WTC11 (cell line): Measurements from ENCODE around the gene LAMA4. TPM values are rescaled to one million over a fixed set of nuclear protein-coding genes. Genes with fewer than 3 reads are reported as not detected.

Experiments
- ATAC-seq: fragments of 200-7000 bp; cut with Tn5 transposase; 2 replicates; pipeline ENCODE4 v1.10.0; 2021; ENCODE audit warnings: mild to moderate bottlenecking, moderate library complexity
- CTCF ChIA-PET: fragments of 300-600 bp; sonication (Branson Sonifier 250); formaldehyde crosslinking; loops from one replicate; lab custom pipeline; 2021; ENCODE audit warnings: antibody characterized with exemption; lab: Charles Lee
- POLR2A ChIA-PET: fragments of 350-600 bp; sonication (Branson Sonifier 250); formaldehyde crosslinking; loops from one replicate; lab custom pipeline; 2021; ENCODE audit warnings: antibody characterized with exemption; lab: Charles Lee
- DNase-seq: peaks from one replicate; pipeline ENCODE4 v3.0.0; 2021; ENCODE audit warnings: low spot score
- H3K27ac Mint-ChIP-seq: 2 replicates; pipeline ENCODE4 v1.8.0; 2021; ENCODE audit warnings: mixed read lengths
- H3K27me3 Mint-ChIP-seq: 2 replicates; pipeline ENCODE4 v1.8.0; 2021; ENCODE audit warnings: low read depth, mild to moderate bottlenecking, moderate library complexity, mixed read lengths
- H3K36me3 Mint-ChIP-seq: 2 replicates; pipeline ENCODE4 v1.8.0; 2021; ENCODE audit warnings: mixed read lengths
- H3K4me1 Mint-ChIP-seq: 2 replicates; pipeline ENCODE4 v1.8.0; 2022; ENCODE audit warnings: mixed read lengths
- H3K4me3 Mint-ChIP-seq: 2 replicates; pipeline ENCODE4 v1.8.0; 2021; ENCODE audit warnings: mild to moderate bottlenecking, moderate library complexity, mixed read lengths
- H3K9me3 Mint-ChIP-seq: 2 replicates; pipeline ENCODE4 v1.8.0; 2021; ENCODE audit warnings: mixed read lengths
- CDX4 ChIP-seq: fragments of 250-450 bp; sonication (Bioruptor Pico); IDR thresholded peaks from 2 replicates; pipeline ENCODE4 v1.9.0; 2021; ENCODE audit warnings: moderate library complexity, mild to moderate bottlenecking, inconsistent platforms, borderline replicate concordance
- ETV6 ChIP-seq: sonication (generic); formaldehyde crosslinking; IDR thresholded peaks from 2 replicates; pipeline ENCODE4 v1.8.1; 2022; ENCODE audit warnings: mild to moderate bottlenecking, missing genetic modification reagents
- FOXJ3 ChIP-seq: sonication (generic); formaldehyde crosslinking; IDR thresholded peaks from 2 replicates; pipeline ENCODE4 v1.9.0; 2021; ENCODE audit warnings: missing genetic modification reagents, mild to moderate bottlenecking, borderline replicate concordance
- HMGA2 ChIP-seq: fragments of 250-450 bp; sonication (Bioruptor Pico); IDR thresholded peaks from 2 replicates; pipeline ENCODE4 v1.4.0; 2021; ENCODE audit warnings: mild to moderate bottlenecking, moderate library complexity
- IRF2 ChIP-seq: sonication (generic); formaldehyde crosslinking; IDR thresholded peaks from 2 replicates; pipeline ENCODE4 v1.8.0; 2022; ENCODE audit warnings: low read depth, missing genetic modification reagents, borderline replicate concordance
- JAZF1 ChIP-seq: fragments of 250-450 bp; sonication (Bioruptor Pico); IDR thresholded peaks from 2 replicates; pipeline ENCODE4 v1.9.0; 2021; ENCODE audit warnings: moderate library complexity, mild to moderate bottlenecking, inconsistent platforms
- KAT7 ChIP-seq: sonication (generic); formaldehyde crosslinking; IDR thresholded peaks from 2 replicates; pipeline ENCODE4 v1.8.1; 2023; ENCODE audit warnings: missing genetic modification reagents, mild to moderate bottlenecking, borderline replicate concordance
- NFATC4 ChIP-seq: fragments of 250-450 bp; sonication (Bioruptor Pico); IDR thresholded peaks from 2 replicates; pipeline ENCODE4 v1.9.0; 2021; ENCODE audit warnings: mild to moderate bottlenecking
- NR3C1 ChIP-seq: sonication (generic); formaldehyde crosslinking; conservative IDR thresholded peaks from 2 replicates; pipeline ENCODE4 v1.8.1; 2023; ENCODE audit warnings: low read depth, mild to moderate bottlenecking, missing genetic modification reagents
- RORB ChIP-seq: fragments of 250-450 bp; sonication (Bioruptor Pico); IDR thresholded peaks from 2 replicates; pipeline ENCODE4 v1.9.0; 2021; ENCODE audit warnings: mild to moderate bottlenecking
- SMAD3 ChIP-seq: sonication (generic); formaldehyde crosslinking; IDR thresholded peaks from 2 replicates; pipeline ENCODE4 v1.8.0; 2022; ENCODE audit warnings: missing genetic modification reagents, mild to moderate bottlenecking, borderline replicate concordance
- TEAD4 ChIP-seq: sonication (generic); formaldehyde crosslinking; IDR thresholded peaks from 2 replicates; pipeline ENCODE4 v1.8.0; 2022; ENCODE audit warnings: mild to moderate bottlenecking, missing genetic modification reagents
- ZNF138 ChIP-seq: sonication (generic); formaldehyde crosslinking; conservative IDR thresholded peaks from 2 replicates; pipeline ENCODE4 v1.8.1; 2022; ENCODE audit warnings: mild to moderate bottlenecking, moderate library complexity, missing genetic modification reagents
- ZNF232 ChIP-seq: sonication (generic); formaldehyde crosslinking; IDR thresholded peaks from 2 replicates; pipeline ENCODE4 v1.8.0; 2022; ENCODE audit warnings: mild to moderate bottlenecking, missing genetic modification reagents
- ZNF281 ChIP-seq: sonication (generic); formaldehyde crosslinking; IDR thresholded peaks from 2 replicates; pipeline ENCODE4 v1.8.0; 2023; ENCODE audit warnings: mild to moderate bottlenecking, missing genetic modification reagents
- ZNF512 ChIP-seq: sonication (generic); formaldehyde crosslinking; IDR thresholded peaks from 2 replicates; pipeline ENCODE4 v1.8.1; 2022; ENCODE audit warnings: missing genetic modification reagents, borderline replicate concordance
- total RNA-seq: library from RNA; stranded (reverse); gene quantifications from 3 replicates; pipeline ENCODE4 v1.2.3, GENCODE V29; 2021
- TF ChIP-seq, protein P1 (sequence below): sonication (generic); formaldehyde crosslinking; IDR thresholded peaks from 2 replicates; pipeline ENCODE4 v1.8.0; 2022; ENCODE audit warnings: missing genetic modification reagents
- TF ChIP-seq, protein P2 (sequence below): sonication (generic); formaldehyde crosslinking; IDR thresholded peaks from 2 replicates; pipeline ENCODE4 v1.8.0; 2023; ENCODE audit warnings: missing genetic modification reagents

LAMA4 gene
- total RNA-seq, 1 experiment from 2014 or later: 1.6 TPM

GRCh38 chr6:112221561-112221960 is 32.8 kb downstream of the LAMA4 start (continued):
- TF ChIP-seq, protein P1, sequence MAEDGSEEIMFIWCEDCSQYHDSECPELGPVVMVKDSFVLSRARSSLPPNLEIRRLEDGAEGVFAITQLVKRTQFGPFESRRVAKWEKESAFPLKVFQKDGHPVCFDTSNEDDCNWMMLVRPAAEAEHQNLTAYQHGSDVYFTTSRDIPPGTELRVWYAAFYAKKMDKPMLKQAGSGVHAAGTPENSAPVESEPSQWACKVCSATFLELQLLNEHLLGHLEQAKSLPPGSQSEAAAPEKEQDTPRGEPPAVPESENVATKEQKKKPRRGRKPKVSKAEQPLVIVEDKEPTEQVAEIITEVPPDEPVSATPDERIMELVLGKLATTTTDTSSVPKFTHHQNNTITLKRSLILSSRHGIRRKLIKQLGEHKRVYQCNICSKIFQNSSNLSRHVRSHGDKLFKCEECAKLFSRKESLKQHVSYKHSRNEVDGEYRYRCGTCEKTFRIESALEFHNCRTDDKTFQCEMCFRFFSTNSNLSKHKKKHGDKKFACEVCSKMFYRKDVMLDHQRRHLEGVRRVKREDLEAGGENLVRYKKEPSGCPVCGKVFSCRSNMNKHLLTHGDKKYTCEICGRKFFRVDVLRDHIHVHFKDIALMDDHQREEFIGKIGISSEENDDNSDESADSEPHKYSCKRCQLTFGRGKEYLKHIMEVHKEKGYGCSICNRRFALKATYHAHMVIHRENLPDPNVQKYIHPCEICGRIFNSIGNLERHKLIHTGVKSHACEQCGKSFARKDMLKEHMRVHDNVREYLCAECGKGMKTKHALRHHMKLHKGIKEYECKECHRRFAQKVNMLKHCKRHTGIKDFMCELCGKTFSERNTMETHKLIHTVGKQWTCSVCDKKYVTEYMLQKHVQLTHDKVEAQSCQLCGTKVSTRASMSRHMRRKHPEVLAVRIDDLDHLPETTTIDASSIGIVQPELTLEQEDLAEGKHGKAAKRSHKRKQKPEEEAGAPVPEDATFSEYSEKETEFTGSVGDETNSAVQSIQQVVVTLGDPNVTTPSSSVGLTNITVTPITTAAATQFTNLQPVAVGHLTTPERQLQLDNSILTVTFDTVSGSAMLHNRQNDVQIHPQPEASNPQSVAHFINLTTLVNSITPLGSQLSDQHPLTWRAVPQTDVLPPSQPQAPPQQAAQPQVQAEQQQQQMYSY: no peak

DNA sequence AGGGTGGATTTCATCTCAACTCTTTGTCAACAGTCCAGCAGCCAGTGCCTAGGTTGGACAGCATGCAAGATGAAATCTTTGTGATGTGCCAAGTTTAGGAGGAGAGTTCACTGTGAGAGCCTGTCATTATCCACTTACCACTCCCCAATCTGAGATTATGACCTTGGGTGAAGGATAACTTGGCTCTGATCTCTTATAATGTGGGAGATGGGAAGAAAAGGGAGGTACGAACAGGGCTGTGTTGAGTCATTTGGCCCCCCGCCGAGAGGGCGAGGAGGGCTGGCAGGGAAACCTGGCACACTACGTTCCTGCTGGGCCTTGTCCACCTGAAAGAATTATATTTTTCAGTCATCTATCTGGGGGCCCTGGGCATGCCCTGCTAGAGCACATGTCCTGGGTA is 35.8 kb downstream of the LAMA4 start:
- H3K27ac Mint-ChIP-seq: no peak overlapping the region
- H3K4me3 Mint-ChIP-seq: no peak overlapping the region
- no peaks in the 10 kb centered on the region for H3K9me3 Mint-ChIP-seq
- peaks cover 32% of the 10 kb centered on the region for H3K4me1 Mint-ChIP-seq
- POLR2A ChIA-PET: no interaction called here
- H3K27me3 Mint-ChIP-seq: no peaks in the 10 kb centered on the region
- H3K36me3 Mint-ChIP-seq: no peaks in the 10 kb centered on the region
- DNase-seq: peak; percentile 13
- CTCF ChIA-PET: interaction anchor here (0.6 kb wide), 1 partner anchor 39 kb away, joined by 3 read pairs; no protein-coding TSS in a partner anchor
- ATAC-seq: no peak
- TF ChIP-seq, protein P1: peak; percentile 40; the same call in 1 of the 2 replicates
- TF ChIP-seq ZNF232 (CRISPR knock-in tag): no peak

DNA sequence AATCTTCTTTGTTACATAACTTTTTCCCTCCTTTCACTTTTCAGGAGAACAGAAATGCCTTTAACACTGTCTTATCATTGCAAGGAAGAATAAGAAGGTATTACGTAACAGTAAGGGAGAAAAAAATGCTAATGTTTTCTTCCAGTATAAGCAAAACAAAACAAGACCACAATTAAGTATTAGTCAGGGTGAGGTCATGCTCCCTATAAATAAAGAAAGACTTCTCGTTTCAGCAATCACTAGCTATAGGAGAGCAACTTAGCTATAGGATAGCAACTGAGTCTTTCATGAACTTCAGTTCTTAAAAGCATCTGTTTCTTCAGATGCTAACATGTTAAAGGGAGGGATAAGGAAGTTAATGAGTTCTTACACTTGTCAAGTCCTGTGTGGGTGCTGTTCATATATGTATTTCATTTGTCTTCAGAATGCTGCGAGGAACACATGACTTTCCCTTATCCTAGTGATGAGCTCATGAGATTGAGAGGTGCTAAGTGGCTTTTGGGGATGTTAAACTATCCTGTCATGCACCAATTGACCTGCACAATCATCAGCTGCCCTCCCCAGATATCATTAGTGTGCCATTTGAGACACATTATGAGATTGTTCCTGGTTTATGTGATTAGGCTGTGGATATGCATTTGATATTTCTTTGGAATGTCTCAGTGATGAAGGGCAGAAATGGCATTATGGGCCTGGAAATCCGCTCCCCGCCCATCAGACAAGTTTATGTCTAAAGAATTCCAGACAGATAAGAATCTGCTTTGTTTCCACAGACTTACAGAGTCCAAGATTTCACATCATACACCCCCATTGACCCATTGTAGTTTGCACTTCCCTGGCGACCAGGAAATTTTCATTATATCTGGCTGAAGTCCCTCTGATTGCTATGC is 37.5 kb downstream of the LAMA4 start:
- Mint-ChIP-seq H3K9me3 (peaks cover under 1% of the 10 kb centered on the region), H3K27me3 (no peaks in the 10 kb centered on the region), H3K36me3 (no peaks in the 10 kb centered on the region), H3K4me3 (no peak overlapping the region), H3K27ac (no peak overlapping the region), H3K4me1 (peaks cover 30% of the 10 kb centered on the region)
- POLR2A ChIA-PET: no interaction called here
- DNase-seq (no peak), ATAC-seq (no peak)
- TF ChIP-seq RORB (CRISPR knock-in tag) (no peak), ZNF138 (CRISPR knock-in tag) (no peak), ZNF512 (CRISPR knock-in tag) (no peak), TEAD4 (CRISPR knock-in tag) (no peak), IRF2 (CRISPR knock-in tag) (no peak), NFATC4 (CRISPR knock-in tag) (no peak), JAZF1 (no peak), KAT7 (no peak), SMAD3 (CRISPR knock-in tag) (no peak), FOXJ3 (CRISPR knock-in tag) (no peak), ETV6 (CRISPR knock-in tag) (no peak), ZNF281 (CRISPR knock-in tag) (no peak), CDX4 (CRISPR knock-in tag) (no peak), NR3C1 (CRISPR knock-in tag) (no peak), HMGA2 (CRISPR knock-in tag) (no peak)
- TF ChIP-seq, protein P2, sequence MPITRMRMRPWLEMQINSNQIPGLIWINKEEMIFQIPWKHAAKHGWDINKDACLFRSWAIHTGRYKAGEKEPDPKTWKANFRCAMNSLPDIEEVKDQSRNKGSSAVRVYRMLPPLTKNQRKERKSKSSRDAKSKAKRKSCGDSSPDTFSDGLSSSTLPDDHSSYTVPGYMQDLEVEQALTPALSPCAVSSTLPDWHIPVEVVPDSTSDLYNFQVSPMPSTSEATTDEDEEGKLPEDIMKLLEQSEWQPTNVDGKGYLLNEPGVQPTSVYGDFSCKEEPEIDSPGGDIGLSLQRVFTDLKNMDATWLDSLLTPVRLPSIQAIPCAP (CRISPR knock-in tag): no peak
- CTCF ChIA-PET: interaction anchor here (1.1 kb wide), 1 partner anchor 37 kb away, joined by 3 read pairs; no protein-coding TSS in a partner anchor
